ENCODE results near the gene INF2. TPM values are rescaled to one million over a fixed set of nuclear protein-coding genes. Genes with fewer than 3 reads are reported as not detected.
A peak's percentile ranks its signal among the peaks of the same experiment; 100 is the strongest.
"Not testable (repeated sequence)": the region's sequence is repeated elsewhere in the genome, so short reads cannot be mapped to it uniquely, and the experiment has no call there.

Gene INF2
- total and polyA plus RNA-seq, 5 donors from 2014 or later = 4.2 to 74.3 (median 7.9) TPM

- not testable (repeated sequence) for H3K27ac ChIP-seq (ENCODE audit: insufficient read depth, low read length, poor library complexity, severe bottlenecking); DNase-seq; H3K36me3 ChIP-seq (ENCODE audit: control insufficient read depth, insufficient read depth, low read length); ATAC-seq (ENCODE audit: low read depth in 2 of 2); H3K27ac Mint-ChIP-seq; H3K9me3 Mint-ChIP-seq; H3K4me1 Mint-ChIP-seq; H3K36me3 Mint-ChIP-seq; H3K4me3 Mint-ChIP-seq; H3K9me3 ChIP-seq (ENCODE audit: control insufficient read depth in 2 of 2, low read length in 2 of 2); H3K27me3 ChIP-seq (ENCODE audit: control insufficient read depth, insufficient read depth, low read length); H3K4me1 ChIP-seq (ENCODE audit: control insufficient read depth, insufficient read depth, low read length, poor library complexity, severe bottlenecking); H3K4me3 ChIP-seq (ENCODE audit: low read depth, low read length)
- H3K27me3 Mint-ChIP-seq = peaks cover 22% of the 10 kb centered on the region
These were observed 36.1 kb upstream of the INF2 start for GRCh38 chr14:104653130-104653920.

GRCh38 chr14:104654119-104654518 lies 35.3 kb upstream of the INF2 start:
- Histone ChIP-seq H3K27ac (ENCODE audit: insufficient read depth, low read length, poor library complexity, severe bottlenecking) (no peak overlapping the region), H3K4me1 (ENCODE audit: control insufficient read depth, insufficient read depth, low read length, poor library complexity, severe bottlenecking) (peaks cover 5% of the 10 kb centered on the region), H3K27me3 (ENCODE audit: control insufficient read depth, insufficient read depth, low read length) (no peaks in the 10 kb centered on the region), H3K36me3 (ENCODE audit: control insufficient read depth, insufficient read depth, low read length) (no peaks in the 10 kb centered on the region), H3K9me3 (ENCODE audit: control insufficient read depth in 2 of 2, low read length in 2 of 2) (no peaks in the 10 kb centered on the region), H3K4me3 (ENCODE audit: low read depth, low read length) (no peak overlapping the region)
- peaks cover 0 to 10% (median 3%) of the 10 kb centered on the region in 4 donors for H3K4me1 Mint-ChIP-seq
- H3K36me3 Mint-ChIP-seq = no peaks in the 10 kb centered on the region
- H3K27me3 Mint-ChIP-seq = peaks cover 19% of the 10 kb centered on the region
- no peak for ATAC-seq (ENCODE audit: low read depth in 2 of 2)
- peak overlapping the region in 2 of 3 donors; percentile 23 to 83 for H3K27ac Mint-ChIP-seq
- no peak for DNase-seq
- H3K9me3 Mint-ChIP-seq = peaks cover 0 to 5% (median 1%) of the 10 kb centered on the region in 7 donors
- H3K4me3 Mint-ChIP-seq = no peak overlapping the region

DNA sequence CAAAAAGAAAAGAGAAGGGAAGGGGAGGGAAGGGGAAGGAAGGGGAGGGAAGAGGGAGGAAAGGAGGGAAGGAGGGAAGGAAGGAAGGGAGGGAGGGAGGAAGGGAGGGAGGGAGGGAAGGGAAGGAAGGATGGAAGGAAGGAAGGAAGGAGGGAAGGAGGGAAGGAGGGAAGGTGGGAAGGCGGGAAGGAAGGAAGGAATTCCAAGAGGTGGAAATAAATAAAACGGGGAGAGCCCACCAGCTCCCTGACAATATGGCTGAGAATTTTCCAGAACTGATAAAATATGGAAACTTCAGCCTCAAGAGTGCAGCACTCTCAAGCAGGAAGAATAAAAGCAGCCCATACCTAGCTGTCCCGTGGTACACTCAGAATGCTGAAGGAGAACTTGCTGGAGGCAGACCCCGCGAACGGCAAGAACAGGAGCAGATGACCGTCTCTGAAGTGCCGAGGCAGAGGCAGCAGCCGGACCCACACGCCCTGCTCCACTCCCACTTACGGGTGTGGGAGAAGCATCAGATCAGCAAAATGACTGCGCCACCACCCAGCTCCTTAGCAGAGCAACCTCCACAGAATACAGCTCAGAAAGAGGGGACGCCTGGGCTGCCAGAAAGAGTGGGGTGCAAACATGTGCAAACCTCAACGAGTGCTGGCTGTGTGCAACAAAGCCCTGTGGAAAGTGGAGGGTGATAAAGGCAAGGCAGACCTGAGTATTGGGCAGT lies 34.1 kb upstream of the INF2 start:
- H3K36me3 ChIP-seq (ENCODE audit: control insufficient read depth, insufficient read depth, low read length) = no peaks in the 10 kb centered on the region
- peaks cover 9% of the 10 kb centered on the region for H3K4me1 ChIP-seq (ENCODE audit: control insufficient read depth, insufficient read depth, low read length, poor library complexity, severe bottlenecking)
- no peak overlapping the region for H3K27ac Mint-ChIP-seq
- peaks cover 0 to 5% (median 1%) of the 10 kb centered on the region in 7 donors for H3K9me3 Mint-ChIP-seq
- H3K4me1 Mint-ChIP-seq = peaks cover 0 to 9% (median 3%) of the 10 kb centered on the region in 4 donors
- no peak overlapping the region for H3K27ac ChIP-seq (ENCODE audit: insufficient read depth, low read length, poor library complexity, severe bottlenecking)
- H3K27me3 ChIP-seq (ENCODE audit: control insufficient read depth, insufficient read depth, low read length) = no peaks in the 10 kb centered on the region
- H3K36me3 Mint-ChIP-seq = no peaks in the 10 kb centered on the region
- no peak overlapping the region for H3K4me3 ChIP-seq (ENCODE audit: low read depth, low read length)
- no peak for ATAC-seq (ENCODE audit: low read depth in 2 of 2)
- peaks cover 22% of the 10 kb centered on the region for H3K27me3 Mint-ChIP-seq
- H3K9me3 ChIP-seq (ENCODE audit: control insufficient read depth in 2 of 2, low read length in 2 of 2) = no peaks in the 10 kb centered on the region
- DNase-seq = no peak
- H3K4me3 Mint-ChIP-seq = no peak overlapping the region

DNA sequence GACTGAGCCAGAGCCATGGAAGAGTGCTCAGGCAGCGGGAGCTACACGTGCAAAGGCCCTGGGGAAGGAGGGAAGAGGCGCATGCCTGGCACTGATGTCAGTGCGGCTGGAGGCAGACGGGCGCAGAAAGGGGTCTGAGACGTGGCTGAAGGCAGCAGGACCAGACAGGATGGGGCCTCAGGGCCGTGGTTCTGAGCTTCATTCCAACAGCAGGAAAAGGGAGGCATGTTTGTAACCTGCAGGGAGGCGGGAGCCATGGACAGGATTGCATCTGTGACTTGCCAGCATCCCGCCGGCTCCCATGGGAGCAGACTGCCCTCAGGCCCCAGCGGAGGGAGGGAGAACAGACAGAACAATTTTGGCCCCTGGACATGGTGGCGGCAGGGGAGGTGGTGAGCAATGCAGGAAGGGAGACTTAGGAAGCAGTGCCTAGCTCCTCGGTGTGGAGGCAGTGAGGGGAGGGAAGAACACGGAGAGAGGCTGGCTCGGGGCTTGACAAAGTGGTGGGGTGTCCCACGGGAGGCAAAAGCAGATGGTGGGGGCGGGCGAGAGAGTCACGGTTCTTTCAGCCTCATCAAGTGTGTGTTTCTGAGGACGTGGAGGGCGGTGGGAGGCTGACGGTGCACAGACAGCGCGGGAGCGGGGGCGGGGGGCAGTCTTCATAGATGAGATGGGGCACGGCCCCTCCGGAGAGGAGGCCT lies 33.3 kb upstream of the INF2 start:
- no peak overlapping the region for H3K4me3 ChIP-seq (ENCODE audit: low read depth, low read length)
- H3K27me3 Mint-ChIP-seq = peaks cover 31% of the 10 kb centered on the region
- H3K9me3 Mint-ChIP-seq = peaks cover 0 to 5% (median 1%) of the 10 kb centered on the region in 7 donors
- H3K36me3 Mint-ChIP-seq = no peaks in the 10 kb centered on the region
- no peak overlapping the region for H3K4me3 Mint-ChIP-seq
- DNase-seq (no peak), ATAC-seq (ENCODE audit: low read depth in 2 of 2) (no peak)
- H3K27ac Mint-ChIP-seq = no peak overlapping the region
- no peaks in the 10 kb centered on the region for H3K27me3 ChIP-seq (ENCODE audit: control insufficient read depth, insufficient read depth, low read length)
- H3K36me3 ChIP-seq (ENCODE audit: control insufficient read depth, insufficient read depth, low read length) = no peaks in the 10 kb centered on the region
- H3K27ac ChIP-seq (ENCODE audit: insufficient read depth, low read length, poor library complexity, severe bottlenecking) = no peak overlapping the region
- H3K4me1 ChIP-seq (ENCODE audit: control insufficient read depth, insufficient read depth, low read length, poor library complexity, severe bottlenecking) = peaks cover 9% of the 10 kb centered on the region
- no peaks in the 10 kb centered on the region for H3K9me3 ChIP-seq (ENCODE audit: control insufficient read depth in 2 of 2, low read length in 2 of 2)
- peaks cover 0 to 12% (median 6%) of the 10 kb centered on the region in 4 donors for H3K4me1 Mint-ChIP-seq

- Histone ChIP-seq H3K36me3 (ENCODE audit: control insufficient read depth, insufficient read depth, low read length) (no peaks in the 10 kb centered on the region), H3K27ac (ENCODE audit: insufficient read depth, low read length, poor library complexity, severe bottlenecking) (no peak overlapping the region), H3K9me3 (ENCODE audit: control insufficient read depth in 2 of 2, low read length in 2 of 2) (no peaks in the 10 kb centered on the region), H3K4me3 (ENCODE audit: low read depth, low read length) (no peak overlapping the region), H3K4me1 (ENCODE audit: control insufficient read depth, insufficient read depth, low read length, poor library complexity, severe bottlenecking) (peaks cover 9% of the 10 kb centered on the region), H3K27me3 (ENCODE audit: control insufficient read depth, insufficient read depth, low read length) (no peaks in the 10 kb centered on the region)
- peaks cover 0 to 12% (median 9%) of the 10 kb centered on the region in 4 donors for H3K4me1 Mint-ChIP-seq
- DNase-seq (no peak), ATAC-seq (ENCODE audit: low read depth in 2 of 2) (peak; percentile 43 to 60)
- peaks cover 0 to 5% (median 0%) of the 10 kb centered on the region in 7 donors for H3K9me3 Mint-ChIP-seq
- H3K36me3 Mint-ChIP-seq = no peaks in the 10 kb centered on the region
- H3K27ac Mint-ChIP-seq = no peak overlapping the region
- peaks cover 35% of the 10 kb centered on the region for H3K27me3 Mint-ChIP-seq
- no peak overlapping the region for H3K4me3 Mint-ChIP-seq
These were observed 32.3 kb upstream of the INF2 start for GRCh38 chr14:104657101-104657524.

GRCh38 chr14:104657563-104658324 lies 31.7 kb upstream of the INF2 start:
- peaks cover 0 to 5% (median 0%) of the 10 kb centered on the region in 7 donors for H3K9me3 Mint-ChIP-seq

DNA sequence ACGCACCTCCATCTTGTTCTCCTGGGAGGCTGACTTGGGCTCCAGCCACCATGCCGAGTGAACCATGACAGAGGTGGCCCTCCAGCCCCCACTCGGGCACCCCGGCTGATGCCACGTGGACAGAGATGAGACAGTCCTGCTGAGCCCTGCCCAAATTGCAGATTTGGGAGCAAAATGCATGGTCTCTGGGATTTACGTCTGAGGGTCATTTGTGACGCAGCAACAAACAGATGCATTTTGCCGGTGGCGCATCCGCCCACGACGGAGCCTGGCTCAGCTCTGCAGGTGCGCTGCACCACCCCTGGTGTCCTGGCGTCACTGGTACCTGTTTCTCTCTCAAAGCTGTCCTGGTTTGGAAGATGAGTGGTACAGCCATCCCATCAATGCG lies 31.1 kb upstream of the INF2 start:
- Histone ChIP-seq H3K36me3 (ENCODE audit: control insufficient read depth, insufficient read depth, low read length) (no peaks in the 10 kb centered on the region), H3K4me3 (ENCODE audit: low read depth, low read length) (no peak overlapping the region), H3K27me3 (ENCODE audit: control insufficient read depth, insufficient read depth, low read length) (no peaks in the 10 kb centered on the region), H3K9me3 (ENCODE audit: control insufficient read depth in 2 of 2, low read length in 2 of 2) (no peaks in the 10 kb centered on the region), H3K27ac (ENCODE audit: insufficient read depth, low read length, poor library complexity, severe bottlenecking) (no peak overlapping the region), H3K4me1 (ENCODE audit: control insufficient read depth, insufficient read depth, low read length, poor library complexity, severe bottlenecking) (peaks cover 9% of the 10 kb centered on the region)
- DNase-seq (no peak), ATAC-seq (ENCODE audit: low read depth in 2 of 2) (no peak)
- no peak overlapping the region for H3K27ac Mint-ChIP-seq
- H3K4me3 Mint-ChIP-seq = no peak overlapping the region
- H3K9me3 Mint-ChIP-seq = peaks cover 0 to 4% (median 0%) of the 10 kb centered on the region in 7 donors
- peaks cover 0 to 12% (median 9%) of the 10 kb centered on the region in 4 donors for H3K4me1 Mint-ChIP-seq
- no peaks in the 10 kb centered on the region for H3K36me3 Mint-ChIP-seq
- peaks cover 30% of the 10 kb centered on the region for H3K27me3 Mint-ChIP-seq

More at GRCh38 chr14:104657563-104658324, 31.7 kb upstream of the INF2 start:
- ATAC-seq (ENCODE audit: low read depth in 2 of 2) (no peak), DNase-seq (no peak)
- Mint-ChIP-seq H3K27me3 (peaks cover 31% of the 10 kb centered on the region), H3K4me1 (peaks cover 0 to 12% (median 9%) of the 10 kb centered on the region in 4 donors), H3K4me3 (no peak overlapping the region), H3K36me3 (no peaks in the 10 kb centered on the region), H3K27ac (peak overlapping the region in 1 of 3 donors; percentile 34)
- H3K9me3 ChIP-seq (ENCODE audit: control insufficient read depth in 2 of 2, low read length in 2 of 2) = no peaks in the 10 kb centered on the region
- H3K4me1 ChIP-seq (ENCODE audit: control insufficient read depth, insufficient read depth, low read length, poor library complexity, severe bottlenecking) = peaks cover 9% of the 10 kb centered on the region
- H3K27me3 ChIP-seq (ENCODE audit: control insufficient read depth, insufficient read depth, low read length) = no peaks in the 10 kb centered on the region
- H3K27ac ChIP-seq (ENCODE audit: insufficient read depth, low read length, poor library complexity, severe bottlenecking) = no peak overlapping the region
- no peaks in the 10 kb centered on the region for H3K36me3 ChIP-seq (ENCODE audit: control insufficient read depth, insufficient read depth, low read length)
- no peak overlapping the region for H3K4me3 ChIP-seq (ENCODE audit: low read depth, low read length)

Data from CD4-positive, CD25-positive, alpha-beta regulatory T cell (primary cell).